K562 (cell line): ENCODE data around the gene TPI1. TPM values are rescaled to one million over a fixed set of nuclear protein-coding genes. Genes with fewer than 3 reads are reported as not detected.

Source experiments
- ATAC-seq: fragments of 200-7000 bp; cut with Tn5 transposase; 3 replicates; pipeline ENCODE4 v1.9.1; 2020; ENCODE audit warnings: moderate library complexity
- BruUV-seq: library from RNA; stranded (reverse); fragments of 400-500 nt; replicated peaks from 2 replicates; lab custom pipeline; 2021; lab: Mats Ljungman, UMichigan
- CTCF ChIA-PET: fragments of 300-600 bp; formaldehyde crosslinking; extraction: SDS; loops from one replicate; lab custom pipeline; 2021; ENCODE audit warnings: low intra/inter-chr PET ratio; lab: Yijun Ruan, JAX
- POLR2A ChIA-PET: fragments of 300-600, 350-650 bp; sonication (Branson Sonifier 250); formaldehyde crosslinking; extraction: SDS; loops from one replicate; lab custom pipeline; 2021; ENCODE audit warnings: antibody characterized with exemption, inconsistent platforms; lab: Yijun Ruan, JAX
- DNase-seq, 4 experiments: peaks; one replicate each; pipeline versions ENCODE4 v3.0.0 to v3.0.0-alpha.2; 2011 to 2018; ENCODE audit warnings: low spot score in 3 of 4, mixed read lengths in 3 of 4; ENCODE audit errors: extremely low read depth in 1 of 4
- FAIRE-seq: peaks from 2 replicates; lab custom pipeline; 2011; peaks lifted over from hg19 to GRCh38; lab: Jason Lieb, UNC
- H2AFZ ChIP-seq: 2 replicates; pipeline ENCODE4 v1.6.0; 2011; ENCODE audit warnings: low read depth, low read length, control low read depth, inconsistent platforms
- H3K27ac ChIP-seq: fragments of 200-600 bp; 3 replicates; pipeline ENCODE4 v1.8.0; 2011; ENCODE audit warnings: low read depth, mild to moderate bottlenecking, control low read depth, inconsistent platforms, low read length, moderate library complexity, mixed read lengths; ENCODE audit errors: extremely low read depth
- H3K27me3 ChIP-seq, 2 experiments: fragments of 300-600 bp in 1 of 2; 2 replicates in 1 of 2; 3 replicates in 1 of 2; pipeline versions ENCODE4 v1.6.0 to v1.8.0; 2011; ENCODE audit warnings: inconsistent platforms in 2 of 2, low read length in 2 of 2, mild to moderate bottlenecking in 1 of 2, mixed read lengths in 1 of 2, moderate library complexity in 1 of 2; ENCODE audit not compliant: control insufficient read depth in 2 of 2, insufficient read depth in 2 of 2
- H3K36me3 ChIP-seq: fragments of 300-600 bp; 3 replicates; pipeline ENCODE4 v1.8.0; 2011; ENCODE audit warnings: mild to moderate bottlenecking, low read length, inconsistent platforms; ENCODE audit not compliant: control insufficient read depth, insufficient read depth
- H3K4me1 ChIP-seq, 2 experiments: fragments of 200-600 bp in 1 of 2; replicated peaks in 1 of 2; 2 replicates in 1 of 2; 3 replicates in 1 of 2; pipeline versions ENCODE4 v1.5.1 to v1.8.0; 2011; ENCODE audit warnings: inconsistent platforms in 2 of 2, low read length in 2 of 2, mild to moderate bottlenecking in 1 of 2, mixed read lengths in 1 of 2, moderate library complexity in 1 of 2; ENCODE audit not compliant: control insufficient read depth in 2 of 2, insufficient read depth in 2 of 2
- H3K4me2 ChIP-seq: 2 replicates; pipeline ENCODE4 v1.6.1; 2011; ENCODE audit warnings: low read length, control low read depth, inconsistent platforms, mixed read lengths; ENCODE audit not compliant: insufficient read depth
- H3K4me3 ChIP-seq: fragments of 200-600 bp; sonication (generic), shearing (Covaris generic); 2 replicates; pipeline ENCODE4 v1.5.1; 2016; ENCODE audit warnings: control low read depth, inconsistent platforms
- H3K79me2 ChIP-seq: fragments of 200-600 bp; 3 replicates; pipeline ENCODE4 v1.8.0; 2011; ENCODE audit warnings: low read length, inconsistent platforms; ENCODE audit not compliant: control insufficient read depth, insufficient read depth
- H3K9ac ChIP-seq, 2 experiments: 2 replicates each; pipeline versions ENCODE4 v1.6.0 to v1.6.1; 2011; ENCODE audit warnings: low read depth in 2 of 2, low read length in 2 of 2, control low read depth in 1 of 2, inconsistent platforms in 1 of 2, mild to moderate bottlenecking in 1 of 2, mixed read lengths in 1 of 2; ENCODE audit not compliant: insufficient read depth in 1 of 2
- H3K9me1 ChIP-seq: one replicate; pipeline ENCODE4 v1.6.0; 2011; ENCODE audit warnings: inconsistent platforms, mild to moderate bottlenecking, low read length, moderate library complexity; ENCODE audit not compliant: control insufficient read depth, insufficient read depth
- H3K9me3 ChIP-seq: replicated peaks from 2 replicates; pipeline ENCODE4 v1.5.1; 2011; ENCODE audit warnings: low read depth, low read length, inconsistent platforms; ENCODE audit not compliant: control insufficient read depth, insufficient read depth
- H4K20me1 ChIP-seq: replicated peaks from 2 replicates; pipeline ENCODE4 v1.6.1; 2011; ENCODE audit warnings: low read length, inconsistent platforms, mixed read lengths; ENCODE audit not compliant: control insufficient read depth, insufficient read depth
- BCOR ChIP-seq: fragments of 450-650 bp; IDR thresholded peaks from 2 replicates; pipeline ENCODE4 v1.6.1; 2016
- CREB3L1 ChIP-seq: fragments of 450-650 bp; IDR thresholded peaks from 2 replicates; pipeline ENCODE4 v1.6.1; 2014; ENCODE audit warnings: low read depth, mild to moderate bottlenecking, moderate library complexity, borderline replicate concordance
- CXXC5 ChIP-seq: fragments of 250-450 bp; sonication (Bioruptor Pico); IDR thresholded peaks from 2 replicates; pipeline ENCODE4 v1.8.0; 2022; ENCODE audit warnings: inconsistent platforms, mild to moderate bottlenecking, moderate library complexity
- EGR1 ChIP-seq: fragments of 450-650 bp; conservative IDR thresholded peaks from 2 replicates; pipeline ENCODE4 v1.6.1; 2017; ENCODE audit warnings: mild to moderate bottlenecking
- HNRNPLL ChIP-seq: fragments of 200-400 bp; formaldehyde crosslinking; IDR thresholded peaks from 2 replicates; pipeline ENCODE4 v1.6.1; 2017; ENCODE audit warnings: low read length, low read depth, mild to moderate bottlenecking; ENCODE audit not compliant: poor library complexity, severe bottlenecking
- HOXB6 ChIP-seq: fragments of 250-450 bp; sonication (Bioruptor Pico); IDR thresholded peaks from 2 replicates; pipeline ENCODE4 v1.5.1; 2022; ENCODE audit warnings: mild to moderate bottlenecking, borderline replicate concordance
- KDM4B ChIP-seq, 2 experiments: fragments of 450-650 bp in 1 of 2; sonication (generic) in 1 of 2; IDR thresholded peaks; 2 replicates each; pipeline ENCODE4 v1.6.1; 2016 to 2017; ENCODE audit warnings: borderline replicate concordance in 2 of 2, antibody characterized with exemption in 1 of 2, low read depth in 1 of 2, mild to moderate bottlenecking in 1 of 2
- LARP7 ChIP-seq: fragments of 450-650 bp; IDR thresholded peaks from 2 replicates; pipeline ENCODE4 v1.6.1; 2016
- PHF8 ChIP-seq: fragments of 200-600 bp; sonication (generic); IDR thresholded peaks from 2 replicates; pipeline ENCODE4 v1.6.1; 2012; ENCODE audit warnings: mixed run types, mild to moderate bottlenecking, inconsistent platforms, low read length, moderate library complexity, borderline replicate concordance
- SMARCA5 ChIP-seq: fragments of 450-650 bp; IDR thresholded peaks from 2 replicates; pipeline ENCODE4 v1.6.1; 2016
- SPI1 ChIP-seq: IDR thresholded peaks from 2 replicates; pipeline ENCODE4 v1.6.1; 2011; ENCODE audit warnings: low read depth, low read length, control low read depth, borderline replicate concordance
- SUPT5H ChIP-seq: fragments of 450-650 bp; IDR thresholded peaks from 2 replicates; pipeline ENCODE4 v1.6.1; 2016
- TEAD4 ChIP-seq, 2 experiments: sonication (generic) in 1 of 2; formaldehyde crosslinking in 1 of 2; IDR thresholded peaks; 2 replicates each; pipeline versions ENCODE4 v1.6.1 to v1.8.0; 2012 to 2022; ENCODE audit warnings: borderline replicate concordance in 1 of 2, inconsistent platforms in 1 of 2, low read length in 1 of 2, mild to moderate bottlenecking in 1 of 2, missing genetic modification reagents in 1 of 2
- TFAP4 ChIP-seq: sonication (generic); formaldehyde crosslinking; IDR thresholded peaks from 2 replicates; pipeline ENCODE4 v1.8.0; 2022; ENCODE audit warnings: missing genetic modification reagents, mild to moderate bottlenecking, moderate library complexity, borderline replicate concordance
- TOE1 ChIP-seq, 2 experiments: fragments of 450-650 bp in 1 of 2; sonication (generic) in 1 of 2; formaldehyde crosslinking in 1 of 2; IDR thresholded peaks; 2 replicates each; pipeline versions ENCODE4 v1.7.1 to v1.8.0; 2016 to 2022; ENCODE audit warnings: borderline replicate concordance in 2 of 2, mild to moderate bottlenecking in 2 of 2, antibody characterized with exemption in 1 of 2, inconsistent platforms in 1 of 2, low read depth in 1 of 2, missing genetic modification reagents in 1 of 2, moderate library complexity in 1 of 2
- ZFX ChIP-seq: sonication (generic); formaldehyde crosslinking; IDR thresholded peaks from 2 replicates; pipeline ENCODE4 v1.8.0; 2022; ENCODE audit warnings: mild to moderate bottlenecking, missing genetic modification reagents, moderate library complexity
- ZNF347 ChIP-seq: fragments of 450-650 bp; formaldehyde crosslinking; IDR thresholded peaks from 2 replicates; pipeline ENCODE4 v1.4.0; 2020; ENCODE audit warnings: low read depth, mild to moderate bottlenecking, moderate library complexity
- WGBS: fragments of 100-300 bp; shearing (Covaris generic); methylation state at CpG from one replicate; pipeline ENCODE4 v1.1.6; 2016; ENCODE audit warnings: low coverage, mixed read lengths; ENCODE audit not compliant: insufficient coverage; ENCODE audit errors: missing lambda C conversion rate; 5-methylcytosine and 5-hydroxymethylcytosine counted together
- in situ Hi-C: fragments of 300-500 bp; cut with MboI; formaldehyde crosslinking; loops from 4 replicates; pipeline ENCODE4 v1.15.0; 2018; ENCODE audit warnings: inconsistent platforms, mixed read lengths
- intact Hi-C: fragments of 100-400 bp; cut with micrococcal nuclease; formaldehyde crosslinking; loops from 2 replicates; pipeline ENCODE4 v1.14.2; 2022
- polyA plus RNA-seq, 8 experiments: library from polyadenylated mRNA; depleted of rRNA in 4 of 8; stranded (reverse) in 5 of 8; unstranded in 3 of 8; fragments of >200 nt; fragmentation: Nextera tagmentation in 2 of 8; fragmentation: Illumina TruSeq in 1 of 8; extraction: Ambion mirVana in 2 of 8; extraction: Trizol in 1 of 8; gene quantifications; 2 replicates each; pipeline versions ENCODE4 v1.2.1 to v1.2.3, GENCODE V29; 2011 to 2014; ENCODE audit warnings: inconsistent platforms in 1 of 8, missing spikeins in 1 of 8
- total RNA-seq, 7 experiments: library from RNA; depleted of rRNA in 6 of 7; stranded (reverse); fragments of >200 nt in 6 of 7; fragmentation: Illumina TruSeq in 2 of 7; extraction: Trizol in 2 of 7; gene quantifications; 2 replicates each; pipeline versions ENCODE4 v1.2.1 to v1.2.3, GENCODE V29; 2011 to 2021; ENCODE audit warnings: low replicate concordance in 1 of 7

Gene TPI1
- total and polyA plus RNA-seq, 9 of the 15 experiments (the other 6 are each of a cell fraction or from before 2014, with no cell fraction given): 662 to 4,971 (median 892) TPM

- H3K79me2 ChIP-seq: peaks cover 24% of the 10 kb centered on the region
- peaks cover 11 to 54% of the 10 kb centered on the region in 2 experiments; a peak in 4 of 5 replicates for H3K4me1 ChIP-seq
- ChIA-PET CTCF (interaction anchor here (0.6 kb wide), 1 partner anchor 97 kb away, joined by 3 read pairs; no protein-coding TSS in a partner anchor), POLR2A (interaction anchor here (0.6 to 3.2 kb wide), 14 partner anchors 11 to 277 kb away, joined by 3 to 13 read pairs (median 4); partner anchors contain the start of genes COPS7A, MLF2 and PTMS)
- under 1% methylated on average over 44 of the region's 71 CpGs for WGBS
- H3K36me3 ChIP-seq: peaks cover 35% of the 10 kb centered on the region; the same call in 1 of the 3 replicates
- no peaks in the 10 kb centered on the region for H4K20me1 ChIP-seq
- intact Hi-C loops (loop anchor here (5.0 to 10.0 kb wide), 3 partner anchors 52 to 274 kb away; partner anchors contain the start of gene IFFO1), in situ Hi-C loops (no loop called here)
- FAIRE-seq: peak; percentile 15
- peak; percentile 68 for ATAC-seq
- H3K4me2 ChIP-seq: peak overlapping the region; percentile 87
- peak overlapping the region; percentile 73 for H3K4me3 ChIP-seq
- TSS peak; percentile 74 for BruUV-seq
- H3K27me3 ChIP-seq: peaks cover 0 to 2% of the 10 kb centered on the region in 2 experiments; a peak in 2 of 5 replicates
- peak overlapping the region; percentile 91 for H2AFZ ChIP-seq
- peak; percentile 49 to 72 (median 60) for DNase-seq
- peak overlapping the region; percentile 91 to 97 for H3K9ac ChIP-seq
- no peaks in the 10 kb centered on the region for H3K9me1 ChIP-seq
- H3K27ac ChIP-seq: peak overlapping the region; percentile 91
- H3K9me3 ChIP-seq: no peaks in the 10 kb centered on the region
- TF ChIP-seq CREB3L1 (peak; percentile 98), EGR1 (peak; percentile 99), BCOR (peak; percentile 40; the same call in 1 of the 2 replicates), SMARCA5 (0 out of 2 replicates have a peak, but pooled peaks have one; percentile 19), ZNF347 (CRISPR knock-in tag) (no peak), KDM4B (IDR thresholded peaks at IDR 0.05; ENCODE audit: borderline replicate concordance in 2 of 2, low read depth in 1 of 2) (0 out of 4 replicates have a peak, but pooled peaks of 1 of the 2 experiments have one; percentile 11), SUPT5H (peak; percentile 63), TEAD4 (IDR thresholded peaks at IDR 0.05; ENCODE audit: low read length) (peak; percentile 76), TEAD4 (CRISPR knock-in tag; IDR thresholded peaks at IDR 0.05; ENCODE audit: borderline replicate concordance) (no peak), PHF8 (peak; percentile 35; the same call in 1 of the 2 replicates), SPI1 (0 out of 2 replicates have a peak, but pooled peaks have one; percentile 24), TOE1 (IDR thresholded peaks at IDR 0.05; ENCODE audit: borderline replicate concordance) (peak; percentile 81; the same call in 1 of the 2 replicates), TOE1 (CRISPR knock-in tag; IDR thresholded peaks at IDR 0.05; ENCODE audit: borderline replicate concordance, low read depth) (no peak), LARP7 (peak; percentile 63; the same call in 1 of the 2 replicates), HNRNPLL (peak; percentile 67), CXXC5 (CRISPR knock-in tag) (peak; percentile 48), HOXB6 (CRISPR knock-in tag) (no peak), TFAP4 (CRISPR knock-in tag) (0 out of 2 replicates have a peak, but pooled peaks have one; percentile 26), ZFX (CRISPR knock-in tag) (peak; percentile 84)
Measured at GRCh38 chr12:6828781-6829535, 38.4 kb upstream of the TPI1 start.
